Measurements from ENCODE around the gene DYNC1H1. TPM values are rescaled to one million over a fixed set of nuclear protein-coding genes. Genes with fewer than 3 reads are reported as not detected.

The DYNC1H1 gene
- total and polyA plus RNA-seq, 2 experiments from 2014 or later = 141 to 405 TPM

DNA sequence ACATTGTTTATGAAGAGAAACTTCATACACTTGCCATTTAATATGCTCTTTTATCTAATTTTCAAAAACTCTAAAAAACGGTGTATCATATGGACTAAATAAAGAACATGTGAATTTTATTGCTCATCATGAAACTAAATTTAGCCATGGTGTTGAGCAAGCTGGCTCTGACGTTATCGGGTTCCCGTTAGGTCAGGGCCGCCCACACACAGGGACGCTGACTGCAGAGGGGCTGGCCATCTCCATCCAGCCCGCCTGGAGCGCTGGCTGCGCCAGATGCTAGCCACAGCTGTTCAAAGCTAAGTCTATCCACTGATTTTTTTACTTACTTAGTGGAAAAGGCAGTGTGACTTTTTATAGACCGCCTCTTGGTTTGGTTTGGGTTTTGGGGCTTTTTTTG is 36.5 kb upstream of the DYNC1H1 start:
- no peaks in the 10 kb centered on the region for H3K9me3 ChIP-seq (ENCODE audit: low read depth)
- 75% methylated on average over 10 of the region's 10 CpGs for WGBS (ENCODE audit: low lambda C conversion rate, missing lambda C conversion rate)
- H3K4me3 ChIP-seq = no peak overlapping the region
- no peak overlapping the region for H3K27ac ChIP-seq
- H2AFZ ChIP-seq = no peak overlapping the region
- no peaks in the 10 kb centered on the region for H3K9me2 ChIP-seq (replicated peaks; ENCODE audit: insufficient read depth)
- no peaks in the 10 kb centered on the region for H3K4me1 ChIP-seq (ENCODE audit: insufficient read depth)
- H3K36me3 ChIP-seq (replicated peaks; ENCODE audit: insufficient read depth, low read depth) = no peaks in the 10 kb centered on the region
- no peaks in the 10 kb centered on the region for H4K20me1 ChIP-seq (ENCODE audit: insufficient read depth, poor library complexity, severe bottlenecking)
- no peak overlapping the region for H3K4me2 ChIP-seq
- no peaks in the 10 kb centered on the region for H3K79me2 ChIP-seq
- TF ChIP-seq EZH2 (IDR thresholded peaks at IDR 0.05; ENCODE audit: borderline replicate concordance) (no peak), CTCF (IDR thresholded peaks at IDR 0.05; ENCODE audit: poor library complexity) (no peak), EZH2phosphoT487 (IDR thresholded peaks at IDR 0.05; ENCODE audit: low read depth, severe bottlenecking, unreplicated experiment) (no peak)
- H3K27me3 ChIP-seq = no peaks in the 10 kb centered on the region
- peak; percentile 51 for DNase-seq (ENCODE audit: low spot score)

DNA sequence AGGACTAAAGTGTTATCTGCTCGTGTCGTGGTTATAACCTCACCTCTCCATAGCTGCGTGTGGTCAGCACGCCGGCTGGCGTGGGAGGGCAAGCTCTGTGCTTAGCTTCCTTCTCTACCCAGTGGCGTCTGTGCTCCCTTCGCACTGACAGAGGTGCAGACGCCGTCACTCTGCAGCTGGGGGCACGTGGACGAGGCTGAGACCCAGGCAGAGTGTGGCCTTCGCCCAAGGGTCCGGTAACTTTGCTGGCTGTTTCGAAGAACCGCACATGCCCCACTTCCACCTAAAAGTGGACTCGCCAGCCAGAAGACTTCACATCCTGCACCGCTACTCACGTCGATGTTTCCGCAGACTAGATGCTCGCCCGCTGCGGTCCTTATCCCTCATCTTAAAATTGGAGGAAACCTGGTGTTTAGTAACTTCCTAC is 35.9 kb upstream of the DYNC1H1 start:
- no peak overlapping the region for H3K4me2 ChIP-seq
- no peaks in the 10 kb centered on the region for H3K9me3 ChIP-seq (ENCODE audit: low read depth)
- H3K9me2 ChIP-seq (replicated peaks; ENCODE audit: insufficient read depth) = no peaks in the 10 kb centered on the region
- H3K27ac ChIP-seq = no peak overlapping the region
- DNase-seq (ENCODE audit: low spot score) = no peak
- no peaks in the 10 kb centered on the region for H3K27me3 ChIP-seq
- H3K4me1 ChIP-seq (ENCODE audit: insufficient read depth) = no peaks in the 10 kb centered on the region
- no peaks in the 10 kb centered on the region for H4K20me1 ChIP-seq (ENCODE audit: insufficient read depth, poor library complexity, severe bottlenecking)
- H3K36me3 ChIP-seq (replicated peaks; ENCODE audit: insufficient read depth, low read depth) = no peaks in the 10 kb centered on the region
- 98% methylated on average over 24 of the region's 24 CpGs for WGBS (ENCODE audit: low lambda C conversion rate, missing lambda C conversion rate)
- H3K4me3 ChIP-seq = no peak overlapping the region
- no peaks in the 10 kb centered on the region for H3K79me2 ChIP-seq
- TF ChIP-seq EZH2phosphoT487 (IDR thresholded peaks at IDR 0.05; ENCODE audit: low read depth, severe bottlenecking, unreplicated experiment) (no peak), CTCF (IDR thresholded peaks at IDR 0.05; ENCODE audit: poor library complexity) (no peak), EZH2 (IDR thresholded peaks at IDR 0.05; ENCODE audit: borderline replicate concordance) (no peak)
- H2AFZ ChIP-seq = no peak overlapping the region

GRCh38 chr14:101929096-101929495 is 35.3 kb upstream of the DYNC1H1 start:
- WGBS (ENCODE audit: low lambda C conversion rate, missing lambda C conversion rate) = 96% methylated on average over 10 of the region's 10 CpGs
- no peaks in the 10 kb centered on the region for H3K9me2 ChIP-seq (replicated peaks; ENCODE audit: insufficient read depth)
- no peak overlapping the region for H2AFZ ChIP-seq
- no peaks in the 10 kb centered on the region for H3K79me2 ChIP-seq
- DNase-seq (ENCODE audit: low spot score) = no peak
- H3K4me2 ChIP-seq = no peak overlapping the region
- H3K4me1 ChIP-seq (ENCODE audit: insufficient read depth) = no peaks in the 10 kb centered on the region
- H3K27ac ChIP-seq = no peak overlapping the region
- H3K27me3 ChIP-seq = no peaks in the 10 kb centered on the region
- no peaks in the 10 kb centered on the region for H3K9me3 ChIP-seq (ENCODE audit: low read depth)
- no peaks in the 10 kb centered on the region for H3K36me3 ChIP-seq (replicated peaks; ENCODE audit: insufficient read depth, low read depth)
- TF ChIP-seq EZH2 (IDR thresholded peaks at IDR 0.05; ENCODE audit: borderline replicate concordance) = no peak
- TF ChIP-seq CTCF (IDR thresholded peaks at IDR 0.05; ENCODE audit: poor library complexity) = no peak
- TF ChIP-seq EZH2phosphoT487 (IDR thresholded peaks at IDR 0.05; ENCODE audit: low read depth, severe bottlenecking, unreplicated experiment) = no peak
- H4K20me1 ChIP-seq (ENCODE audit: insufficient read depth, poor library complexity, severe bottlenecking) = no peaks in the 10 kb centered on the region
- H3K4me3 ChIP-seq = no peak overlapping the region

GRCh38 chr14:101929946-101930345 is 34.4 kb upstream of the DYNC1H1 start:
- Histone ChIP-seq H3K9me2 (replicated peaks; ENCODE audit: insufficient read depth) (no peaks in the 10 kb centered on the region), H3K79me2 (no peaks in the 10 kb centered on the region), H4K20me1 (ENCODE audit: insufficient read depth, poor library complexity, severe bottlenecking) (no peaks in the 10 kb centered on the region), H2AFZ (no peak overlapping the region), H3K27ac (no peak overlapping the region), H3K36me3 (replicated peaks; ENCODE audit: insufficient read depth, low read depth) (no peaks in the 10 kb centered on the region), H3K4me2 (no peak overlapping the region), H3K4me1 (ENCODE audit: insufficient read depth) (no peaks in the 10 kb centered on the region), H3K9me3 (ENCODE audit: low read depth) (no peaks in the 10 kb centered on the region), H3K27me3 (no peaks in the 10 kb centered on the region), H3K4me3 (no peak overlapping the region)
- WGBS (ENCODE audit: low lambda C conversion rate, missing lambda C conversion rate) = 95% methylated on average over 9 of the region's 9 CpGs
- no peak for TF ChIP-seq EZH2phosphoT487 (IDR thresholded peaks at IDR 0.05; ENCODE audit: low read depth, severe bottlenecking, unreplicated experiment)
- TF ChIP-seq EZH2 (IDR thresholded peaks at IDR 0.05; ENCODE audit: borderline replicate concordance) = no peak
- no peak for TF ChIP-seq CTCF (IDR thresholded peaks at IDR 0.05; ENCODE audit: poor library complexity)
- no peak for DNase-seq (ENCODE audit: low spot score)

All from hepatocyte (in vitro differentiated cells).